Activated CD8-positive, alpha-beta T cell treated with anti-CD3 and anti-CD28 coated beads for 36 hours (primary cell): ENCODE measurements around the gene FGF22. TPM values are rescaled to one million over a fixed set of nuclear protein-coding genes. Genes with fewer than 3 reads are reported as not detected.

ENCODE experiments used
- ATAC-seq: fragments of 200-7000 bp; cut with Tn5 transposase; one replicate; pipeline ENCODE4 v1.10.0; 2021; ENCODE audit warnings: mild to moderate bottlenecking, moderate library complexity
- CTCF ChIA-PET: fragments of 350-600 bp; sonication (Branson Sonifier 250); formaldehyde crosslinking; loops from one replicate; lab custom pipeline; 2021; ENCODE audit warnings: antibody characterized with exemption; lab: Charles Lee
- POLR2A ChIA-PET: fragments of 350-600 bp; sonication (Branson Sonifier 250); formaldehyde crosslinking; loops from one replicate; lab custom pipeline; 2021; ENCODE audit warnings: antibody characterized with exemption; lab: Charles Lee
- DNase-seq: peaks from one replicate; pipeline ENCODE4 v3.0.0-alpha.2; 2020
- H3K27ac Mint-ChIP-seq: one replicate; pipeline ENCODE4 v1.8.0; 2021; ENCODE audit warnings: mild to moderate bottlenecking, mixed read lengths
- H3K27me3 Mint-ChIP-seq: one replicate; pipeline ENCODE4 v1.8.0; 2021; ENCODE audit warnings: mixed read lengths
- H3K36me3 Mint-ChIP-seq: one replicate; pipeline ENCODE4 v1.8.0; 2021; ENCODE audit warnings: low read depth, mixed read lengths
- H3K4me1 Mint-ChIP-seq: one replicate; pipeline ENCODE4 v1.8.0; 2021; ENCODE audit warnings: low read depth, mixed read lengths
- H3K4me3 Mint-ChIP-seq: one replicate; pipeline ENCODE4 v1.8.0; 2021; ENCODE audit warnings: mild to moderate bottlenecking, moderate library complexity, mixed read lengths
- H3K9me3 Mint-ChIP-seq: one replicate; pipeline ENCODE4 v1.8.0; 2021; ENCODE audit warnings: mixed read lengths
- intact Hi-C: fragments of 100-400 bp; cut with micrococcal nuclease; formaldehyde crosslinking; loops from one replicate; pipeline ENCODE4 v1.10.0; 2022
- total RNA-seq, 2 experiments: library from RNA; stranded (reverse); gene quantifications; one replicate each; pipeline ENCODE4 v1.2.3, GENCODE V29; 2021
- TF ChIP-seq, protein P1 (sequence below): fragments of 200-600 bp; IDR thresholded peaks from one replicate; pipeline ENCODE4 v1.8.0; 2022; ENCODE audit warnings: antibody characterized with exemption, mild to moderate bottlenecking

Gene FGF22
- total RNA-seq, 2 experiments from 2014 or later: 0.16 TPM; not detected in 1

DNA sequence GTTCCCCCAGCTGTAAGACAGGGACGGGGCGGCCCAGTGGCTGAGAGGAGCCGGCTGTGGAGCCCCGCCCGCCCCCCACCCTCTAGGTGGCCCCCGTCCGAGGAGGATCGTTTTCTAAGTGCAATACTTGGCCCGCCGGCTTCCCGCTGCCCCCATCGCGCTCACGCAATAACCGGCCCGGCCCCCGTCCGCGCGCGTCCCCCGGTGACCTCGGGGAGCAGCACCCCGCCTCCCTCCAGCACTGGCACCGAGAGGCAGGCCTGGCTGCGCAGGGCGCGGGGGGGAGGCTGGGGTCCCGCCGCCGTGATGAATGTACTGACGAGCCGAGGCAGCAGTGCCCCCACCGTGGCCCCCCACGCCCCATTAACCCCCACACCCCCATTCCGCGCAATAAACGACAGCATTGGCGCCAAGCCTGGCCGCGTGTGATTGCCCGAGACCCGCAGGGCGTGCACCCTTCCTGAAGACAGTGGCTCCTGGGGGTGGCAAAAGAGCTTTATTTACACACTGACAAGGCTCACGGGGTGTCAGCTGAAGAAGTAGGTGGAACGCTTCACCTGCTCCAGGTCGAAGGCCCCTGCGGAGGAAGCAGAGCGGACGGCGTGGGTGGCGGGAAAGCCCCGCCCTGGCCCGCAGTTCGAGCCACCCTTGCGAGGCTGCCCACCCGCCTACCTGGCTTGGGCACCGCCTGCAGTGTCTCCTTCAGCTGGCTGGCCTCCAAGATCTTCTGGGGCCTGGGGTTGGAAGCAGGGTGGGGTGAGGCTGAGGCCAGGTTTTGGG, 22.7 kb upstream of the FGF22 start:
- H3K27ac Mint-ChIP-seq: no peak overlapping the region
- no peak overlapping the region for H3K4me3 Mint-ChIP-seq
- no peaks in the 10 kb centered on the region for H3K27me3 Mint-ChIP-seq
- TF ChIP-seq, protein P1, sequence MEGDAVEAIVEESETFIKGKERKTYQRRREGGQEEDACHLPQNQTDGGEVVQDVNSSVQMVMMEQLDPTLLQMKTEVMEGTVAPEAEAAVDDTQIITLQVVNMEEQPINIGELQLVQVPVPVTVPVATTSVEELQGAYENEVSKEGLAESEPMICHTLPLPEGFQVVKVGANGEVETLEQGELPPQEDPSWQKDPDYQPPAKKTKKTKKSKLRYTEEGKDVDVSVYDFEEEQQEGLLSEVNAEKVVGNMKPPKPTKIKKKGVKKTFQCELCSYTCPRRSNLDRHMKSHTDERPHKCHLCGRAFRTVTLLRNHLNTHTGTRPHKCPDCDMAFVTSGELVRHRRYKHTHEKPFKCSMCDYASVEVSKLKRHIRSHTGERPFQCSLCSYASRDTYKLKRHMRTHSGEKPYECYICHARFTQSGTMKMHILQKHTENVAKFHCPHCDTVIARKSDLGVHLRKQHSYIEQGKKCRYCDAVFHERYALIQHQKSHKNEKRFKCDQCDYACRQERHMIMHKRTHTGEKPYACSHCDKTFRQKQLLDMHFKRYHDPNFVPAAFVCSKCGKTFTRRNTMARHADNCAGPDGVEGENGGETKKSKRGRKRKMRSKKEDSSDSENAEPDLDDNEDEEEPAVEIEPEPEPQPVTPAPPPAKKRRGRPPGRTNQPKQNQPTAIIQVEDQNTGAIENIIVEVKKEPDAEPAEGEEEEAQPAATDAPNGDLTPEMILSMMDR: no peak
- H3K36me3 Mint-ChIP-seq: peaks cover 37% of the 10 kb centered on the region
- ATAC-seq (no peak), DNase-seq (no peak)
- ChIA-PET POLR2A (no interaction called here), CTCF (no interaction called here)
- intact Hi-C loops: no loop called here
- peaks cover 6% of the 10 kb centered on the region for H3K4me1 Mint-ChIP-seq
- H3K9me3 Mint-ChIP-seq: no peaks in the 10 kb centered on the region

DNA sequence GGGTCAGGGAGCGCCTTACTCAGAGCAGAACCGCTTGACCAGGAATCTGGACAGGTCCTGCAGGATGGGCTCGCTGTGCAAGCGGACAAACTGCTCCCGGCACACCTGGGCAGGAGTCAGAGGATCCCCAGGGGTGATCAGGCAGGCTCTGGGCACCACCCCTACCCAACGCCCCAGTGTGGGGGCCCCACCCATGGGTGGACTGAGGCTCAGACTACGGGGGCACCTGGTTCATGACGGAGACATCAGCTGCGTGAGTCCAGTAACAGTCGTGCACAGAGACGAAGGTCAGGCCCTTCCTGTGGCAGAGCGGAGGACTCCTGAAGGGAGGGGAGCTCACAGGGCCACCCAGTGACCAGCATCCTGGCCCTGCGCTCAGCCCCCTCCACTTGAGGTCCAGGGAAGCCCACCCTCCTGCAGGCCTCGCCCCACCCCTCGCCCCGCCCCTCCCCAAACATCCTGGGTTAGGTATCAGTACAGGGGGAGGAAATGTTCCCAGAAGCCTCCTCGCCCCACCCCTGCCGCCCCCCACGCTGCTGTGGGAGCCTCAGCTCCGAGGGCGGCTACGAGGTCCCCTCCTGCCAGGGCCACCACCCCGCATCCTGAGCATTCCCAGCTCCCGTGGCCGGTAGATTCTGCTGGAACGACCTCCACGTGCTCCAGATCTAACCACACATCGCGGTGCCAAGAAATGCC, 22.0 kb upstream of the FGF22 start:
- H3K4me3 Mint-ChIP-seq: no peak overlapping the region
- TF ChIP-seq, protein P1: no peak
- H3K27me3 Mint-ChIP-seq: no peaks in the 10 kb centered on the region
- peaks cover 3% of the 10 kb centered on the region for H3K4me1 Mint-ChIP-seq
- no peak overlapping the region for H3K27ac Mint-ChIP-seq
- H3K36me3 Mint-ChIP-seq: peaks cover 35% of the 10 kb centered on the region
- ATAC-seq (no peak), DNase-seq (no peak)
- POLR2A ChIA-PET: no interaction called here
- CTCF ChIA-PET: no interaction called here
- H3K9me3 Mint-ChIP-seq: no peaks in the 10 kb centered on the region
- intact Hi-C loops: no loop called here

- H3K27ac Mint-ChIP-seq: no peak overlapping the region
- TF ChIP-seq, protein P1: no peak
- H3K9me3 Mint-ChIP-seq: no peaks in the 10 kb centered on the region
- no peak for DNase-seq
- CTCF ChIA-PET: no interaction called here
- H3K36me3 Mint-ChIP-seq: peaks cover 30% of the 10 kb centered on the region
- intact Hi-C loops: no loop called here
- peaks cover 3% of the 10 kb centered on the region for H3K4me1 Mint-ChIP-seq
- ATAC-seq: no peak
- no peaks in the 10 kb centered on the region for H3K27me3 Mint-ChIP-seq
- no peak overlapping the region for H3K4me3 Mint-ChIP-seq
- POLR2A ChIA-PET: no interaction called here
Observed at GRCh38 chr19:618247-618619, 21.4 kb upstream of the FGF22 start.

DNA sequence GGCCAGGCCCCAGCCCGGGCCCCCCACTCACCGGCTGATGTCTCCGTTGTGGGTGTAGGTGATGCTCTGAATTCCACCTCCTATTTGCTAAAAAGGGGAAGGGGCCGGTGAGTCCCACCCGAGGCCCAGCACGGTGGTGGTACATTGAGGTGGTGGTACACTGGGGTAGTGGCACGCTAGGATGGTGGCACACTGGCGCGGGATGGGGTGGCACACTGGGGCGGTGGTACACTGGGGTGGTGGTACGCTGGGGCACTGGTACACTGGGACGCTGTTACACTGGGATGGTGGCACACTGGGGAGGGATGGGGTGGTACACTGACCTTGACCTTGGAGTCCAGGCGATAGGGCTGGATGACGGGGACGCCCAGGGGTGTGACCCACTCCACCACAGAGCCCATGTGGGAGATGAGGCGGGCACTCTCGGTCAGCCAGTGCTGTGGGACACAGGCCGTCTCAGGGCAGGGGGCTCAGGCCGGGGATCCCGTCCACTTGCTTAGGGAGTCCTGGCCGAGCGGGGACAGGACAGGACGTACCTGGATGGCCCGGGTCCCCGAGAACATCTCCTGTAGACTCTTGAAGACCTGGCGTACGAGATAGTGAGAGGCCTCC, 20.9 kb upstream of the FGF22 start:
- H3K36me3 Mint-ChIP-seq: peaks cover 30% of the 10 kb centered on the region
- no peak overlapping the region for H3K27ac Mint-ChIP-seq
- H3K9me3 Mint-ChIP-seq: no peaks in the 10 kb centered on the region
- no peak overlapping the region for H3K4me3 Mint-ChIP-seq
- POLR2A ChIA-PET: no interaction called here
- intact Hi-C loops: no loop called here
- DNase-seq: no peak
- H3K4me1 Mint-ChIP-seq: peaks cover 3% of the 10 kb centered on the region
- H3K27me3 Mint-ChIP-seq: no peaks in the 10 kb centered on the region
- no peak for ATAC-seq
- TF ChIP-seq, protein P1: no peak
- CTCF ChIA-PET: no interaction called here
